Measurements from ENCODE around the gene CASP8.

CASP8 gene

GRCh38 chr2:201255408-201256033 is 4.8 kb upstream of the CASP8 start:
- no peak for TF ChIP-seq CTCF (conservative IDR thresholded peaks at IDR 0.05; ENCODE audit: control insufficient read depth, insufficient read depth, low read depth, low read length)
- no peak for DNase-seq (ENCODE audit: low read depth)
- no peak overlapping the region for H3K4me3 ChIP-seq (ENCODE audit: control insufficient read depth, low read depth, low read length)

GRCh38 chr2:201256082-201256481 is 4.3 kb upstream of the CASP8 start:
- no peak for TF ChIP-seq CTCF (conservative IDR thresholded peaks at IDR 0.05; ENCODE audit: control insufficient read depth, insufficient read depth, low read depth, low read length)
- no peak for DNase-seq (ENCODE audit: low read depth)
- no peak overlapping the region for H3K4me3 ChIP-seq (ENCODE audit: control insufficient read depth, low read depth, low read length)

GRCh38 chr2:201257381-201257955 is 2.9 kb upstream of the CASP8 start:
- TF ChIP-seq CTCF (conservative IDR thresholded peaks at IDR 0.05; ENCODE audit: control insufficient read depth, insufficient read depth, low read depth, low read length), result peak; percentile 3
- peak overlapping the region; percentile 83 for H3K4me3 ChIP-seq (ENCODE audit: control insufficient read depth, low read depth, low read length)
- DNase-seq (ENCODE audit: low read depth), result no peak

GRCh38 chr2:201257956-201258665 is 2.2 kb upstream of the CASP8 start:
- peak; percentile 84 for DNase-seq (ENCODE audit: low read depth)
- peak; percentile 17 for TF ChIP-seq CTCF (conservative IDR thresholded peaks at IDR 0.05; ENCODE audit: control insufficient read depth, insufficient read depth, low read depth, low read length)
- peak overlapping the region; percentile 83 for H3K4me3 ChIP-seq (ENCODE audit: control insufficient read depth, low read depth, low read length)

- no peak for TF ChIP-seq CTCF (conservative IDR thresholded peaks at IDR 0.05; ENCODE audit: control insufficient read depth, insufficient read depth, low read depth, low read length)
- peak overlapping the region; percentile 83 for H3K4me3 ChIP-seq (ENCODE audit: control insufficient read depth, low read depth, low read length)
- DNase-seq (ENCODE audit: low read depth), result no peak
Measured at GRCh38 chr2:201258666-201259615, 1.4 kb upstream of the CASP8 start.

- no peak for TF ChIP-seq CTCF (conservative IDR thresholded peaks at IDR 0.05; ENCODE audit: control insufficient read depth, insufficient read depth, low read depth, low read length)
- no peak for DNase-seq (ENCODE audit: low read depth)
- no peak overlapping the region for H3K4me3 ChIP-seq (ENCODE audit: control insufficient read depth, low read depth, low read length)
Measured at GRCh38 chr2:201261471-201261870, 1.1 kb downstream of the CASP8 start.
